Neural cell (in vitro differentiated cells): ENCODE measurements around the gene PPP2R2D. TPM values are rescaled to one million over a fixed set of nuclear protein-coding genes. Genes with fewer than 3 reads are reported as not detected.

Experiments
- H2AFZ ChIP-seq: fragments of 200-600, 300-800 bp; sonication (generic), shearing (Covaris generic); 2 replicates; pipeline ENCODE4 v1.6.0; 2014; ENCODE audit warnings: low read depth, mild to moderate bottlenecking, antibody characterized with exemption, low read length, moderate library complexity
- H3F3A ChIP-seq: fragments of 200-600 bp; shearing (Covaris generic); 2 replicates; pipeline ENCODE4 v1.6.1; 2016; ENCODE audit warnings: mild to moderate bottlenecking, moderate library complexity, mixed read lengths, antibody characterized with exemption, low read length; ENCODE audit not compliant: insufficient read depth, poor library complexity, severe bottlenecking
- H3K27ac ChIP-seq: fragments of 200-600, 300-800 bp; sonication (generic), shearing (Covaris generic); 2 replicates; pipeline ENCODE4 v1.5.1; 2014; ENCODE audit warnings: mild to moderate bottlenecking, low read length, moderate library complexity
- H3K27me3 ChIP-seq: fragments of 300-800, 200-600 bp; sonication (generic), shearing (Covaris generic); 2 replicates; pipeline ENCODE4 v1.6.0; 2014; ENCODE audit warnings: mild to moderate bottlenecking, low read depth, low read length, moderate library complexity; ENCODE audit not compliant: insufficient read depth
- H3K36me3 ChIP-seq: fragments of 300-800, 200-600 bp; sonication (generic), shearing (Covaris generic); 2 replicates; pipeline ENCODE4 v1.5.1; 2014; ENCODE audit warnings: mild to moderate bottlenecking, antibody characterized with exemption, low read length, moderate library complexity; ENCODE audit not compliant: insufficient read depth
- H3K4me2 ChIP-seq: fragments of 300-800, 200-600 bp; sonication (generic), shearing (Covaris generic); 2 replicates; pipeline ENCODE4 v1.6.0; 2014; ENCODE audit warnings: mild to moderate bottlenecking, low read length
- H3K4me3 ChIP-seq: fragments of 300-800, 200-600 bp; sonication (generic), shearing (Covaris generic); 2 replicates; pipeline ENCODE4 v1.5.1; 2014; ENCODE audit warnings: mild to moderate bottlenecking, low read length, moderate library complexity
- H3K79me2 ChIP-seq: fragments of 200-600 bp; shearing (Covaris generic); replicated peaks from 2 replicates; pipeline ENCODE4 v1.6.0; 2014; ENCODE audit warnings: mild to moderate bottlenecking, low read length, moderate library complexity; ENCODE audit not compliant: insufficient read depth
- H3K9ac ChIP-seq: fragments of 300-800, 200-600 bp; sonication (generic), shearing (Covaris generic); 2 replicates; pipeline ENCODE4 v1.6.1; 2016; ENCODE audit warnings: mild to moderate bottlenecking, low read length, mixed read lengths
- H3K9me2 ChIP-seq: fragments of 200-600 bp; shearing (Covaris generic); 2 replicates; pipeline ENCODE4 v1.6.1; 2016; ENCODE audit warnings: mild to moderate bottlenecking, low read length, mixed read lengths; ENCODE audit not compliant: insufficient read depth
- H3K9me3 ChIP-seq: fragments of 200-600, 300-800 bp; sonication (generic), shearing (Covaris generic); 2 replicates; pipeline ENCODE4 v1.6.1; 2016; ENCODE audit warnings: mild to moderate bottlenecking, mixed run types, low read length, moderate library complexity, mixed read lengths
- H4K20me1 ChIP-seq: fragments of 200-600 bp; shearing (Covaris generic); 2 replicates; pipeline ENCODE4 v1.6.1; 2016; ENCODE audit warnings: mild to moderate bottlenecking, mixed run types; ENCODE audit not compliant: insufficient read depth
- EP300 ChIP-seq: fragments of 450-650 bp; conservative IDR thresholded peaks from 2 replicates; pipeline ENCODE4 v1.6.1; 2014; ENCODE audit warnings: antibody characterized with exemption, mild to moderate bottlenecking, moderate library complexity; ENCODE audit not compliant: poor library complexity, severe bottlenecking
- EZH2 ChIP-seq: fragments of 200-600, 300-800 bp; shearing (Covaris generic), sonication (generic); IDR thresholded peaks from 2 replicates; pipeline ENCODE4 v1.6.1; 2014; ENCODE audit warnings: antibody characterized with exemption, low read length, borderline replicate concordance, mild to moderate bottlenecking; ENCODE audit not compliant: insufficient read depth, poor library complexity, severe bottlenecking
- MXI1 ChIP-seq: fragments of 450-650 bp; conservative IDR thresholded peaks from 2 replicates; pipeline ENCODE4 v1.6.1; 2014; ENCODE audit warnings: antibody characterized with exemption, mild to moderate bottlenecking; ENCODE audit not compliant: poor library complexity, severe bottlenecking
- POLR2AphosphoS5 ChIP-seq: IDR thresholded peaks from 2 replicates; pipeline ENCODE4 v1.6.1; 2012
- RAD21 ChIP-seq: fragments of 450-650 bp; conservative IDR thresholded peaks from 2 replicates; pipeline ENCODE4 v1.6.1; 2014; ENCODE audit warnings: antibody characterized with exemption, mild to moderate bottlenecking, moderate library complexity
- SMC3 ChIP-seq: fragments of 450-650 bp; conservative IDR thresholded peaks from 2 replicates; pipeline ENCODE4 v1.6.1; 2014; ENCODE audit warnings: antibody characterized with exemption, mild to moderate bottlenecking, moderate library complexity; ENCODE audit not compliant: poor library complexity
- TAF1 ChIP-seq: IDR thresholded peaks from 2 replicates; pipeline ENCODE4 v1.6.1; 2012; ENCODE audit warnings: low read depth
- polyA plus RNA-seq: library from polyadenylated mRNA; depleted of rRNA; stranded (reverse); fragments of >200 nt; gene quantifications from 2 replicates; pipeline ENCODE4 v1.2.3, GENCODE V29; 2014
- TF ChIP-seq, protein P1 (sequence below): fragments of 450-650 bp; IDR thresholded peaks from 2 replicates; pipeline ENCODE4 v1.5.1; 2014; ENCODE audit warnings: antibody characterized with exemption, mild to moderate bottlenecking, moderate library complexity; ENCODE audit not compliant: poor library complexity, severe bottlenecking
- TF ChIP-seq, protein P2 (sequence below): IDR thresholded peaks from 2 replicates; pipeline ENCODE4 v1.6.1; 2012; ENCODE audit warnings: borderline replicate concordance

Gene PPP2R2D
- polyA plus RNA-seq, 1 donor from 2014 or later: 71.7 TPM

DNA sequence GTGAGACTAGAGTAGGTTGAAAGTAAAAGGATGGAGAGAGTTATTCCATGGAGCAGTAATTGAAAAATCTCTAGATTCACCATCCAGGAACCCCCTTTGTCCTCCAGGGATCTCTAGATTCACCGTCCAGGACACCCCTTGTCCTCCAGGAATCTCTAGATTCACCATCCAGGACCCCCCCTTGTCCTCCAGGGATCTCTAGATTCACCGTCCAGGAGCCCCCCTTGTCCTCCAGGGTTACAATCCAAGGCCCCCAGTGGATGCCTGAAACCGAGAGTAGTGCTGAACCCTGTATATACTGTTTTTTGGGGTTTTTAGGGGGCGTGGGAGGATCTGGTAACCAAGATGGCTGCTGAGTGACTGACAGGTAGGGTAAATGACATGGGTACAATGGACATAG is 38.3 kb upstream of the PPP2R2D start:
- H3K9me3 ChIP-seq: no peaks in the 10 kb centered on the region
- no peaks in the 10 kb centered on the region for H3K36me3 ChIP-seq
- no peak overlapping the region for H3K4me2 ChIP-seq
- H3K4me3 ChIP-seq: no peak overlapping the region
- H2AFZ ChIP-seq: no peak overlapping the region
- no peak overlapping the region for H3K27ac ChIP-seq
- H3K9me2 ChIP-seq: no peaks in the 10 kb centered on the region
- no peak overlapping the region for H3K9ac ChIP-seq
- no peaks in the 10 kb centered on the region for H3K79me2 ChIP-seq
- TF ChIP-seq, protein P1, sequence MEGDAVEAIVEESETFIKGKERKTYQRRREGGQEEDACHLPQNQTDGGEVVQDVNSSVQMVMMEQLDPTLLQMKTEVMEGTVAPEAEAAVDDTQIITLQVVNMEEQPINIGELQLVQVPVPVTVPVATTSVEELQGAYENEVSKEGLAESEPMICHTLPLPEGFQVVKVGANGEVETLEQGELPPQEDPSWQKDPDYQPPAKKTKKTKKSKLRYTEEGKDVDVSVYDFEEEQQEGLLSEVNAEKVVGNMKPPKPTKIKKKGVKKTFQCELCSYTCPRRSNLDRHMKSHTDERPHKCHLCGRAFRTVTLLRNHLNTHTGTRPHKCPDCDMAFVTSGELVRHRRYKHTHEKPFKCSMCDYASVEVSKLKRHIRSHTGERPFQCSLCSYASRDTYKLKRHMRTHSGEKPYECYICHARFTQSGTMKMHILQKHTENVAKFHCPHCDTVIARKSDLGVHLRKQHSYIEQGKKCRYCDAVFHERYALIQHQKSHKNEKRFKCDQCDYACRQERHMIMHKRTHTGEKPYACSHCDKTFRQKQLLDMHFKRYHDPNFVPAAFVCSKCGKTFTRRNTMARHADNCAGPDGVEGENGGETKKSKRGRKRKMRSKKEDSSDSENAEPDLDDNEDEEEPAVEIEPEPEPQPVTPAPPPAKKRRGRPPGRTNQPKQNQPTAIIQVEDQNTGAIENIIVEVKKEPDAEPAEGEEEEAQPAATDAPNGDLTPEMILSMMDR: no peak
- TF ChIP-seq SMC3 (no peak), MXI1 (no peak), EZH2 (no peak), TAF1 (no peak), POLR2AphosphoS5 (no peak), RAD21 (no peak), EP300 (no peak)
- TF ChIP-seq, protein P2, sequence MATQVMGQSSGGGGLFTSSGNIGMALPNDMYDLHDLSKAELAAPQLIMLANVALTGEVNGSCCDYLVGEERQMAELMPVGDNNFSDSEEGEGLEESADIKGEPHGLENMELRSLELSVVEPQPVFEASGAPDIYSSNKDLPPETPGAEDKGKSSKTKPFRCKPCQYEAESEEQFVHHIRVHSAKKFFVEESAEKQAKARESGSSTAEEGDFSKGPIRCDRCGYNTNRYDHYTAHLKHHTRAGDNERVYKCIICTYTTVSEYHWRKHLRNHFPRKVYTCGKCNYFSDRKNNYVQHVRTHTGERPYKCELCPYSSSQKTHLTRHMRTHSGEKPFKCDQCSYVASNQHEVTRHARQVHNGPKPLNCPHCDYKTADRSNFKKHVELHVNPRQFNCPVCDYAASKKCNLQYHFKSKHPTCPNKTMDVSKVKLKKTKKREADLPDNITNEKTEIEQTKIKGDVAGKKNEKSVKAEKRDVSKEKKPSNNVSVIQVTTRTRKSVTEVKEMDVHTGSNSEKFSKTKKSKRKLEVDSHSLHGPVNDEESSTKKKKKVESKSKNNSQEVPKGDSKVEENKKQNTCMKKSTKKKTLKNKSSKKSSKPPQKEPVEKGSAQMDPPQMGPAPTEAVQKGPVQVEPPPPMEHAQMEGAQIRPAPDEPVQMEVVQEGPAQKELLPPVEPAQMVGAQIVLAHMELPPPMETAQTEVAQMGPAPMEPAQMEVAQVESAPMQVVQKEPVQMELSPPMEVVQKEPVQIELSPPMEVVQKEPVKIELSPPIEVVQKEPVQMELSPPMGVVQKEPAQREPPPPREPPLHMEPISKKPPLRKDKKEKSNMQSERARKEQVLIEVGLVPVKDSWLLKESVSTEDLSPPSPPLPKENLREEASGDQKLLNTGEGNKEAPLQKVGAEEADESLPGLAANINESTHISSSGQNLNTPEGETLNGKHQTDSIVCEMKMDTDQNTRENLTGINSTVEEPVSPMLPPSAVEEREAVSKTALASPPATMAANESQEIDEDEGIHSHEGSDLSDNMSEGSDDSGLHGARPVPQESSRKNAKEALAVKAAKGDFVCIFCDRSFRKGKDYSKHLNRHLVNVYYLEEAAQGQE: no peak
- H4K20me1 ChIP-seq: no peaks in the 10 kb centered on the region
- no peaks in the 10 kb centered on the region for H3F3A ChIP-seq
- no peaks in the 10 kb centered on the region for H3K27me3 ChIP-seq

DNA sequence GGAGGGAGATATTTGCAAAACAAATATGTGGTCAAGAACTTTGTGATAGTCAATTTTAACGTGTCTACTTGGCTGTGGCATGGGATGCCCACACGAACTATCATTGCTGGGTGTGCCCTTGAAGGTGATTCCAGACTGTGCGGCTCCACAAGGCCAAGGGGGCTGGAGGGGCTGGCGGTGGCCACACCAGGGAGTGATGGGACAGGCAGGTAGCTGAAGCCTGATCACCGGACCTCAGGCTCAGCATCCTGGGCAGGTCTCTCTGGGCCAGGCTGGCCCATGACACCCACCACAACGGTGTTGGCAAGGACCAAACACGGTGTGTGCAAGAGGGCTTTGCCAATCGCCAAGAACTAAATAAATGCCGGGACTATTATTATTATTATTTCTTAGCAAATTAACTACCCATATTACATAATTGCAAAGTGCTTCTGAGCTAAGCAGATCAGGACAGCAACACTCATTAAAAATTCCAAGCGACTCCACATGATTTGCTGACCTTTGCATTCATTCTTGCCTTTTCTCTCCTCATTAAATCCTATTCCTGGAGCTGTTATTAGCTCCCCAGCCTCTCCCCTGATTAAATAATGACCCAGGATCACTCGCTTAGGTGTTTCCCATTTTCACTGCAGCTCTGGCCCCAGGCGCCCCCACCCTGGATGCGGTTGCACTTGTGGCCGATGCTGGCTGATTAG is 35.4 kb upstream of the PPP2R2D start:
- Histone ChIP-seq H3K27ac (no peak overlapping the region), H2AFZ (no peak overlapping the region), H3F3A (no peaks in the 10 kb centered on the region), H4K20me1 (no peaks in the 10 kb centered on the region), H3K4me2 (no peak overlapping the region), H3K9me2 (no peaks in the 10 kb centered on the region), H3K36me3 (no peaks in the 10 kb centered on the region), H3K9me3 (no peaks in the 10 kb centered on the region), H3K79me2 (no peaks in the 10 kb centered on the region), H3K27me3 (no peaks in the 10 kb centered on the region), H3K9ac (no peak overlapping the region), H3K4me3 (no peak overlapping the region)
- no peak for TF ChIP-seq EZH2
- TF ChIP-seq, protein P1: no peak
- TF ChIP-seq TAF1: no peak
- TF ChIP-seq, protein P2: no peak
- TF ChIP-seq MXI1: no peak
- no peak for TF ChIP-seq SMC3
- TF ChIP-seq RAD21: no peak
- TF ChIP-seq EP300: no peak
- no peak for TF ChIP-seq POLR2AphosphoS5
